Amniotic stem cell (primary cell): ENCODE results near the gene TMEM41B.
"Not testable (repeated sequence)": the region's sequence is repeated elsewhere in the genome, so short reads cannot be mapped to it uniquely, and the experiment has no call there.

Experiments used
- DNase-seq: peaks from one replicate; lab custom pipeline; 2025; lab: John Stamatoyannopoulos, UW

The TMEM41B gene, protein sequence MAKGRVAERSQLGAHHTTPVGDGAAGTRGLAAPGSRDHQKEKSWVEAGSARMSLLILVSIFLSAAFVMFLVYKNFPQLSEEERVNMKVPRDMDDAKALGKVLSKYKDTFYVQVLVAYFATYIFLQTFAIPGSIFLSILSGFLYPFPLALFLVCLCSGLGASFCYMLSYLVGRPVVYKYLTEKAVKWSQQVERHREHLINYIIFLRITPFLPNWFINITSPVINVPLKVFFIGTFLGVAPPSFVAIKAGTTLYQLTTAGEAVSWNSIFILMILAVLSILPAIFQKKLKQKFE

DNA sequence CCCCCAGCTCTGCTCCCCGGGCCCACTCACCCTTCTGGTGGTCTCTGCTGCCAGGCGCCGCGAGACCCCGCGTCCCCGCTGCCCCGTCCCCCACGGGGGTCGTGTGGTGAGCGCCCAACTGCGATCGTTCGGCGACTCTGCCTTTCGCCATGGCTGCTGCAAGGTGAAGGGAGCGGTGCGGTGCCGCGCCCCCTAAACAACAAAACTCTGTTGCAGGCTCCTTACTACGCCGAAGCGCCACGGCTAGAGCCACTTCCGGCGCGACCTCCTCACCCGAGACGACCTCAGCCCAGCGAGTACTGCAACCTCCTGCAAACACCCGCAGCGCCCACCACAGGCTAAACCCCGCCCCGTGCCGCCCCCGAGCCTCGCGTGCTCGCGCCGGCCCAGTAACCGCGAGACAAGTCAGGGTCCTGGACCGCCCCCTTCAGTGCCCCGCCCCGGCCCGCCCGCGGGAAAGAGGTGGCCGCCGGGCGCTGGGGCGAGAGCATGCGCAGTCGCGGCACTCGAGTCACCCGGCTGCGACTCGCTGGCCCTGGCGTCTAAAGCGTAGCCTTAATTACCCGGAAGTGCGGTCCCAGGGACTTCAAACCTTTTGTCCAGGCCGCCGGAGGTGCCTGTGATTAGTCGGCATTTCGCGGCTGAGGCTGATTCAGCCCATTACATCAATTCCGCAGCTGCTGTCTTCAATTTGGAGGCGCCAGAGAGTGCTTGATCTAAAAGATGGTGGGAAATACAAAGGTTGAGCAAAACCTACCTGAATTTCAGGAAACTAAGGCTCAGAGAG, at the start of gene TMEM41B:
Gene TMEM41B (minus strand): TSS at position 303 of the 787 bp plus-strand sequence. CDS start 152 bp downstream, at position 151.
- DNase-seq, result peak; percentile 98

- DNase-seq, result no peak
Observed at GRCh38 chr11:9362393-9362863, 48.0 kb upstream of the TMEM41B start.

GRCh38 chr11:9360862-9361622, 46.6 kb upstream of the TMEM41B start:
- not testable (repeated sequence) for DNase-seq

DNA sequence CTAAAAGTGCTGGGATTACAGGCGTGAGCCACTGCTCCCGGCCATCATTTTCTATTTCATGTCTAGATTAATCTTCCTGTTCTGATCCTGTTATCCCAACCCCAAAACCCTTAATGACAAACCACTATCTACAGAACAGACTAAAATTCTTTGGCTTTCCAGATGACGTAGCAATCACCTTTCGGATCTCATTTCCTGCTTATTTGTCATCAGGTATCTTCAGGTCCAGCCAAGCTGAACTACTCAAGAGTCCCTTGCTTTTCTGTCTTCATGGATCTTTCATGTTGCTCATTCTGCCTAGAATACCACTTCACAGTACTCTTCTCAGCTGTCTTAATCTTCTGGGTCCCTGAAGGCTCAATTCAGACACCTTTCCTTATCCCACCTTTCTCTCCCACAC, 42.6 kb upstream of the TMEM41B start:
- DNase-seq, result no peak

- DNase-seq, result no peak
Observed at GRCh38 chr11:9351321-9351881, 37.0 kb upstream of the TMEM41B start.

- not testable (repeated sequence) for DNase-seq
Observed at GRCh38 chr11:9347779-9348178, 33.4 kb upstream of the TMEM41B start.

DNA sequence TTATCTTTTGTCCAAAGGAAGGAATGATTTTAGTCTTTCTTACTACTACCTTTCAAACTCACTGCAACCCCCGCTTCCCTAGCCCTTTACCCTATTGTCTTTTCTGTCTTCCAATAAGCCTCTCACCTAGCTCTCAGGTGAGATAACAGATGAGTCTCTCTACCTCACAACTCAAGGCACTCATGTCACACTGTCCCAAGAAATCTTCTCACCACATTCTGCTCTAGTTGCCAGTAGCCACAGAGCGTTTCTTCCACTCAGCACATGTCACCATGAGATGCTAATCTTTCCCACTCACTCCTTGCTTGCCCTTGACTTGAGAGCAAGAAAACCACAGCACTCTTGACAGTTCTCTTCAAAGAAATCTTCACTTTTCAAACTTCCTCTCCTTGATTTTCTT, 32.7 kb upstream of the TMEM41B start:
- no peak for DNase-seq

DNA sequence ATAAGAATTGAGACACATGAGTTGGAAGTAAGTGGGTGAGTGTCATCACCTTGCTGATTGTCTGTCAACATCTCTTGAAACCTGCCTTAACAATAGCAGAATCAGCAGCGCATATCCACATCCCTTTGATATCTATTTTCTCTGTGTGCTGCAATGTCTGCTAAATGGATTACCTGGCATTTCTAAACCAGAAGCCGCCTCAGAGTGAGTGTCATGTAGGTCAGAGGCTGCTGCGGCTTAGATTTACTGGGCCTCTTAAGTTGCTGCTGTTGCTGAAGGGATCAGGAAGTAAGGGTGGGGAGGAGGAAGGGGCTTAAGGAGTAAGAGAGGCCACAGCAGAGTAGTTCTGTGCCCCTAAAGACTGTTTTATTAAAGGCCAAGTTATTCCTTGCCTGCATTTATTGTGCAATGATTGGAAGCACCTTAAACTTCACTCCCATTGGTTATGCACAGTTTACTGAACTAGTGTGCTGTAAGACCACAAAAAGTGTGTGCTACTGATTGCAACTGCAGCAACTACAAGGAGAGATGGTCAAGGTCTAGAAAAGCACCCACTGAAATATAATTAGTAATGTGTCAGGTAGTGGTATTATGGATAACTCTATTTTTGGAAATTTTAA, 29.8 kb upstream of the TMEM41B start:
- no peak for DNase-seq

DNA sequence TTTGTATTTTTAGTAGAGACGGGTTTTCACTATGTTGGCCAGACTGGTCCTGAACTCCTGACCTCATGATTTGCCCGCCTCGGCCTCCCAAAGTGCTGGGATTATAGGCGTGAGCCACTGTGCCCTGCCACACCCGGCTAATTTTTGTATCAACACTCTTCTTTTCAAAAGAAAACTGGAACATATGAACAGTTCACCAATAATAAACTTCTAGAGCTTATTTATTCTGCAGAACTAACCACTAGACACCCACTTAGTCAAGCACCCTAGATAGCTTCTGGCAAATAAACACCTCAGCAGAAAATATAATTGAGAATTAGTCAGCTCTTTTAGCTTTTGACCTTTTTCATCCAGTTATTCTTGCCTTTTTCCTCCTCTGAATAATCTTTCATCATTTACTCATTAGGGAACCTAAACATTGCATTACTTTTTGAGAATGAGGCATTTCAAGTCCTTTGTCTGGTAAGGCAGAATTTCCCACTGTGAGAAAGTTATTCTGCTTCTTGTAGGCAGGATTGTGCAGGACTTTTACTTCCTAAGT, 27.3 kb upstream of the TMEM41B start:
- no peak for DNase-seq

GRCh38 chr11:9332655-9333054, 18.3 kb upstream of the TMEM41B start:
- no peak for DNase-seq

DNA sequence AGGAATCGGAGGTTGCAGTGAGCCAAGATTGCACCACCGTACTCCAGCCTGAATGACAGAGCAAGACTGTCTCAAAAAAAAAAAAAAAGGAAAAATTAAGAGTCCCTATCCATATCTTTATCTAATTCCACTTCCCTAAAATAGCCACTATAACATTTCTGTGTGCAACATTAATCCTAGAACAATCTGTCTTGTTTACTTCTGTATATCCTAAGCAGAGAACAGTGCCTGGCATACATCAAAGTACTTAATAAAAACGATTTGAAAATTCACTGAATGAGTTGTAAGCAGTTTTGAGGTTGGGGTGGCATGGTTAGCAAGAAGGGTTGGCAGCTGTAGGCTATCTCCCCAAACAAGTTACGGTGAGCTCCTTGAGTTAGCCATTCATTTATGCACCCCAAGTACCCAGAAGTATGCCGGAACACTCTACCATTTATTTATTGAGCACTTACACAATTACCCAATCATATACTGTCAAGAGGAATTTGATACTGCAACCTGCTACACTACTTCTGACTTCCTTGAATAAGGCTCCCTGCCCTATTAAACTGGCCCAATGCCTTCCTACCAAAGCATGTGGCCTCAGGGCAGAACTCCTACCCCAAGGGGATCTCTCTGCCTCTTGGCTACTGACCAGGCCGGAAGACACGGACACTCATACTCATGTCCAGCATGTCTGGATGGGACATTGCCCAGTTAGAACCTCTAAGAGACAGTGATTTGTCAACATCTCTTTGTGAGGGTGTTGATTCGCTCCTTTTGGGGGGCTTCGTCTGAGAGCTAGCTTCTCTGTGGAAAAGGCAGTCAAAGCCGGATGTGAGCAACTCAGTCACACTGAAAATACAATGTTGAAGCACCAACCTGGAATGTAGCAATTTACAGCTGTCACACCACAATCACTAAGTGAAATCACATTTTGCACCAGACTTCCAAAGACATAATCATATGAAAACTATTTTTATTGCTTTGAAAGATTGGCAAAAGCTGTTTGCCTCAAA, 16.3 kb upstream of the TMEM41B start:
- DNase-seq, result peak; percentile 45

GRCh38 chr11:9320047-9320446, 5.7 kb upstream of the TMEM41B start:
- DNase-seq, result no peak

GRCh38 chr11:9319377-9320001, 5.1 kb upstream of the TMEM41B start:
- DNase-seq, result not testable (repeated sequence)

GRCh38 chr11:9318442-9319376, 4.3 kb upstream of the TMEM41B start:
- not testable (repeated sequence) for DNase-seq

DNA sequence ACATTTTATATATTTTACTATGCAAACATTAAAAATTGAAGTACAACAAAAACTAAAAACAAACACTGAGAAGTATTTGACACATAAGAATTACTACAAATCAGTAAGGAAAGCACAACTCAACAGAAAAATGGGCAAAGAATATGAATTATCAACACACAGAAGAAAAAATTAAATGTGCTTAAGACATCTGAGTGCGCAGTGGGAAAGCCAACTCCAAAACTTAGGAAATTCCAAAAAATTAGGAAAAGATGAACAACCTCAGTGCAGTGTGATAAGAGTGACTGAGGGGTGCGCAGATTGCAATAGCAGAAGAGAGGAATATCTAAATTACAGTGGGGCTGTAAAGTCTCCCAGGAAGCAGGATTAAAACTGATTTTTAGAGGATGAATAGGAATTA, 1.9 kb upstream of the TMEM41B start:
- no peak for DNase-seq

DNA sequence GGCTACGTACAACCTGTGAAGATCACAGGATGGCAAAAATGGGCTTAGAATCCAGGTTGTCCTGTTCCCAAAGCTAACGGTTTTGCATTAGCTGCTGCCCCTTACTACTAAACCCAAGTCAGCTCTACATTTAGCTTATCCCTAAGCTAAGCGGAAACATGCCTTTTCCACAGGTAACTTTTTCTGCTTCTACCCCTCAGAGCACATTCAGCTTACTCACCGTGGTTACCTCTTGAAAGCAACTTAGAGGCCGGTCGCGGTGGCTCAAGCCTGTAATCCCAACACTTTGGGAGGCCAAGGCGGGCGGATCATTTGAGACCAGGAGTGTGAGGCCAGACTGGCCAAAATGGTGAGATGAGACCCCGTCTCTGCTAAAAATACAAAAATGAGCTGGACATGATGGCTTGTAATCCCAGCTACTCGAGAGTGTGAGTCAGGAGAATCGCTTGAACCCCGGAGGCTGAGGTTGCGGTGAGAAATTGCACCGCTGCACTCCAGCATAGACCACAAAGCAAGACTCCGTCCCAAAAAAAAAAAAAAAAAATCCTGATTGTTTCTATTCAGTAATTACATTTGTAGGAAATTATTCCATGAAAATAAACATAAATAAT, 790 bp upstream of the TMEM41B start:
- DNase-seq, result no peak

DNA sequence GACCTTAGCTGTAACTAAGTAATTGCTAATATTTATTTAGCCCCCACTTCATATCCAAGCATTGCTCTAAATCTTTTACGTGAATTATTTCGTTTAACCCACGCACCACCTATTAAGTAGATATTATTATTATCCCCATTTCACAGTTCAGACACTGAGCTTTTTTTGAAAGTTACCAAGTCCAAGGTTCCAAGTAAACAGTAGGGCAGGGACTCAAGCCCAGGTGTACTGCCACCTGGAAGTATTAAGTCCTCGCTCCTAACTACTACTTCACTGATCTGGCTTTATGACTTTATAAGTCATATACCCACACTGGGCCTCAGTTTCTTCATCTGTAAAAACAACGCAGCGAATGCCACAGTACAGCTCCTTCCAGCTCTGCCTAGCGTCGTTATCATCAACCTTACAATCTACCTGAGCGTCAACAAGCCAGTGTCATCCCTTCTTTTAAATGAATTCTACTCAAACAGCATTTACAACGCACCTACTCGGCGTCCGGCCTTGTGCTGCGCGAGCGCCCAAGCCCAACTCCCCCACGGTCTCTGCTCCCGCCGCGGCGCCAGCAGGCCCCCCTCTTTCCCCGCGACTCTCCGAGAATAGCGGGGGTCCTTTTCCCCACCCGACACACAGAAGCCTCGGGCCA, 624 bp downstream of the TMEM41B start:
- no peak for DNase-seq
